Left lung (tissue), 10 donors: ENCODE data around the gene ZSWIM7. TPM values are rescaled to one million over a fixed set of nuclear protein-coding genes. Genes with fewer than 3 reads are reported as not detected.
A peak's percentile ranks its signal among the peaks of the same experiment; 100 is the strongest.

Experiments
- ATAC-seq: fragments of 200-7000 bp; cut with Tn5 transposase; one replicate; pipeline ENCODE4 v1.9.1; 2020; ENCODE audit warnings: moderate library complexity
- DNase-seq, 4 donors: peaks; one replicate each; pipeline ENCODE4 v3.0.0-alpha.2; 2013 to 2020
- H3K27ac ChIP-seq, 2 donors: fragments of 200-600 bp; sonication (generic) in 1 of 2; one replicate each; pipeline versions ENCODE4 v1.5.0 to v1.8.0; 2020 to 2021
- H3K27me3 ChIP-seq, 2 donors: fragments of 200-600 bp; sonication (generic) in 1 of 2; one replicate each; pipeline versions ENCODE4 v1.5.0 to v1.8.0; 2020 to 2021
- H3K36me3 ChIP-seq, 2 donors: fragments of 200-600 bp; sonication (generic) in 1 of 2; one replicate each; pipeline versions ENCODE4 v1.5.0 to v1.8.0; 2020 to 2021
- H3K4me1 ChIP-seq, 2 donors: fragments of 200-600 bp; one replicate each; pipeline ENCODE4 v1.8.0; 2021
- H3K4me3 ChIP-seq, 2 donors: fragments of 200-600 bp; sonication (generic) in 1 of 2; one replicate each; pipeline versions ENCODE4 v1.5.0 to v1.8.0; 2020 to 2021; ENCODE audit warnings: mild to moderate bottlenecking in 1 of 2
- H3K9me3 ChIP-seq, 2 donors: fragments of 200-600 bp; sonication (generic) in 1 of 2; one replicate each; pipeline versions ENCODE4 v1.5.0 to v1.8.0; 2020 to 2021
- CTCF ChIP-seq, 2 donors: fragments of 200-600 bp; sonication (generic) in 1 of 2; IDR thresholded peaks; one replicate each; pipeline versions ENCODE4 v1.5.0 to v1.8.0; 2021; ENCODE audit warnings: antibody characterized with exemption in 2 of 2
- intact Hi-C, 2 donors: fragments of 100-400 bp; cut with DNase I; formaldehyde crosslinking; loops; one replicate each; pipeline versions ENCODE4 v1.11.2 to v1.14.2; 2022
- polyA plus RNA-seq, 6 donors: library from polyadenylated mRNA; unstranded; fragments of 120-200 nt; gene quantifications; one replicate each; pipeline ENCODE4 v1.2.1, GENCODE V29; 2013; ENCODE audit not compliant: insufficient read length in 6 of 6
- total RNA-seq, 2 donors: library from RNA; stranded (reverse); fragmentation: NEBNext Ultra II Directional; extraction: Animal tissue kit (Norgen Biotek cat#: 25700); gene quantifications; one replicate each; pipeline ENCODE4 v1.2.1, GENCODE V29; 2021
- donor health status: DM: no; HTN: yes; CAD: no.
- donor health status: DM: no; HTN: no; CAD: no.

The ZSWIM7 gene
- total and polyA plus RNA-seq, 8 donors = 22.6 to 64.4 (median 54.8) TPM

DNA sequence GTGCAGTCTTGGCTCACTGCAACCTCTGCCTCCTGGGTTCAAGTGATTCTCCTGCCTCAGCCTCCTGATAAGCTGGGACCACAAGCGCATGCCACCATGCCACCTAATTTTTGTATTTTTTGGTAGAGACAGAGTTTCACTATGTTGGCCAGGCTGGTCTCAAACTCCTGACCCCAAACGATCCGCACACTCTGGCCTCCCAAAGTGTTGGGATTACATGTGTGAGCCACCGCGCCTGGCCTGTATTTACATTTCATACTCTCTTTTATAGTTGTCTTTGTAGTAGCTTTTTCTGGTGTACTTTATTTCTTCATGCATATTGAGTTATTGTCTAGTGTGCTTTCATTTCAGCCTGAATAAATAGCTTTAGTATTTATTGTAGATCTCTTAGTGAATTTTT is 64.6 kb downstream of the ZSWIM7 start:
- ATAC-seq = no peak
- no peak for TF ChIP-seq CTCF (IDR thresholded peaks at IDR 0.05)
- Histone ChIP-seq H3K27ac (no peak overlapping the region), H3K27me3 (no peaks in the 10 kb centered on the region), H3K36me3 (no peaks in the 10 kb centered on the region), H3K4me3 (no peak overlapping the region), H3K9me3 (no peaks in the 10 kb centered on the region), H3K4me1 (no peaks in the 10 kb centered on the region)
- intact Hi-C loops = no loop called here
- DNase-seq = no peak

GRCh38 chr17:15931394-15931793 is 68.1 kb downstream of the ZSWIM7 start:
- H3K36me3 ChIP-seq = no peaks in the 10 kb centered on the region
- no peaks in the 10 kb centered on the region for H3K27me3 ChIP-seq
- peaks cover 0 to 17% of the 10 kb centered on the region in 2 donors for H3K4me1 ChIP-seq
- intact Hi-C loops = no loop called here
- ATAC-seq (peak; percentile 31), DNase-seq (no peak)
- no peak overlapping the region for H3K4me3 ChIP-seq
- H3K9me3 ChIP-seq = no peaks in the 10 kb centered on the region
- H3K27ac ChIP-seq = no peak overlapping the region
- no peak for TF ChIP-seq CTCF (IDR thresholded peaks at IDR 0.05)

- Histone ChIP-seq H3K4me1 (peaks cover 0 to 17% of the 10 kb centered on the region in 2 donors), H3K9me3 (no peaks in the 10 kb centered on the region), H3K27ac (no peak overlapping the region), H3K36me3 (no peaks in the 10 kb centered on the region), H3K4me3 (no peak overlapping the region), H3K27me3 (no peaks in the 10 kb centered on the region)
- TF ChIP-seq CTCF (IDR thresholded peaks at IDR 0.05) = no peak
- intact Hi-C loops = no loop called here
- DNase-seq (no peak), ATAC-seq (no peak)
Measured at GRCh38 chr17:15930426-15930825, 69.1 kb downstream of the ZSWIM7 start.

- H3K9me3 ChIP-seq = no peaks in the 10 kb centered on the region
- DNase-seq = no peak
- intact Hi-C loops = no loop called here
- no peak for TF ChIP-seq CTCF (IDR thresholded peaks at IDR 0.05)
- peaks cover 0 to 17% of the 10 kb centered on the region in 2 donors for H3K4me1 ChIP-seq
- no peaks in the 10 kb centered on the region for H3K27me3 ChIP-seq
- no peaks in the 10 kb centered on the region for H3K36me3 ChIP-seq
- no peak overlapping the region for H3K4me3 ChIP-seq
- no peak overlapping the region for H3K27ac ChIP-seq
- ATAC-seq = no peak
Measured at GRCh38 chr17:15929941-15930340, 69.6 kb downstream of the ZSWIM7 start.

DNA sequence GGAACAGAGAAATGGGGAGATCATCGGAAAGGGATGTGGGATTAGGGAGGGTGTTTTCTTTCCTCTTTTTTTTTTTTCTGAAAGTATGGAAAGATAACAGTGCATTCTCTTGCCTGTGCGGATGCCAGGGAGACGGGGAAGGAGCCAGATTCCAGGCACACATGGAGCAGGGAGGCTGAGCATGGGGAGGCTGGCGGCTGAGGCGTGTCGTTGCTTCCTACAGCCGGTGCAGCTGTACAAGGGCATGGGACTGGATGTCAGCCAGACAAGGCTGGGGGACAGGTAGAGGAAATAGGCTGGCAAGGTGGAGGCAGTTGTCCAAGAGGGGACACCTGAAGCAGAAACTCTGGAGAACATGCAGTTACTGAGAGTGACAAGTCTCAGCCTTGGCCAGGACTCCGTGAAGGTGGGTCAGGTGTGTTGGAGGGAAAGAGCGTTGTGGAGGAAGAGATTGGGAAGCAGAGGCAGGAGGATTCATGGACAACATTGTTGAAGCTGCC is 71.2 kb downstream of the ZSWIM7 start:
- DNase-seq (no peak), ATAC-seq (no peak)
- intact Hi-C loops = no loop called here

More for the DNA sequence above, 71.2 kb downstream of the ZSWIM7 start:
- Histone ChIP-seq H3K9me3 (no peaks in the 10 kb centered on the region), H3K36me3 (no peaks in the 10 kb centered on the region), H3K4me1 (peaks cover 0 to 17% of the 10 kb centered on the region in 2 donors), H3K27ac (peak overlapping the region in 1 of 2 donors; percentile 28), H3K4me3 (no peak overlapping the region), H3K27me3 (no peaks in the 10 kb centered on the region)
- no peak for TF ChIP-seq CTCF (IDR thresholded peaks at IDR 0.05)

Other genes starting within 250 kb of the ZSWIM7 start
- gene ADORA2B, start 54.6 kb downstream of the ZSWIM7 start, total RNA-seq = 10 to 100 TPM in 1 of 2 donors, 1 to 10 TPM in 1; 5.2 to 12.2 TPM
- 1 to 10 TPM; 2.3 to 9.9 (median 6.3) TPM for gene ADORA2B, start 54.6 kb downstream of the ZSWIM7 start, polyA plus RNA-seq
- 10 to 100 TPM; 31.6 to 34.0 TPM for gene TTC19, start 120 bp upstream of the ZSWIM7 start, total RNA-seq
- gene TTC19, start 120 bp upstream of the ZSWIM7 start, polyA plus RNA-seq = 10 to 100 TPM; 56.8 to 70.5 (median 64.0) TPM
- gene NCOR1, start 215.8 kb upstream of the ZSWIM7 start, total RNA-seq = 100 to 1,000 TPM; 116 to 139 TPM
- gene NCOR1, start 215.8 kb upstream of the ZSWIM7 start, polyA plus RNA-seq = 100 to 1,000 TPM; 110 to 129 (median 115) TPM
- 10 to 100 TPM; 15.9 to 27.9 TPM for gene PIGL, start 217.5 kb upstream of the ZSWIM7 start, total RNA-seq
- gene PIGL, start 217.5 kb upstream of the ZSWIM7 start, polyA plus RNA-seq = 10 to 100 TPM; 31.3 to 56.0 (median 43.3) TPM